GM21360 (cell line): ENCODE data around the gene HMGN1.
A peak's percentile ranks its signal among the peaks of the same experiment; 100 is the strongest.
"Not testable (repeated sequence)": the region's sequence is repeated elsewhere in the genome, so short reads cannot be mapped to it uniquely, and the experiment has no call there.

ENCODE experiments used
- ATAC-seq: cut with Tn5 transposase; IDR thresholded peaks from one replicate; pipeline ENCODE4 v1.9.1; 2021; ENCODE audit warnings: mild to moderate bottlenecking, moderate library complexity; ENCODE audit not compliant: unreplicated experiment

Gene HMGN1

GRCh38 chr21:39369896-39370288, 21.0 kb upstream of the HMGN1 start:
- not testable (repeated sequence) for ATAC-seq

DNA sequence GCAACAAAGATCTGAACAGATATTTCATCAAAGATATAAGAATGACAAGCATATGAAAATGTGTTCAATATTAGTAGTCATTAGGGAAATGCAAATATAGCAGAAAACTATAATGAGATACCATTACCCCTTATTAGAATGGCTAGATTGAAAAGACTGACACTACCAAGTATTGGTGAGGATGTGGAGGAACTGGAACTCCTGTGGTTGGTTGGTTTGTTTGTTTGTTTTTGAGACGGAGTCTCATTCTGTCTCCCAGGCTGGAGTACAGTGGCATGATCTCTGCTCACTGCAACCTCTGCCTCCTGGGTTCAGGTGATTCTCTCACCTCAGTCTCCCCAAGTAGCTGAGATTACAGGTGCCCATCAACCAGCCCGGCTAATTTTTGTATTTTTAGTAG, 18.9 kb upstream of the HMGN1 start:
- ATAC-seq: no peak

DNA sequence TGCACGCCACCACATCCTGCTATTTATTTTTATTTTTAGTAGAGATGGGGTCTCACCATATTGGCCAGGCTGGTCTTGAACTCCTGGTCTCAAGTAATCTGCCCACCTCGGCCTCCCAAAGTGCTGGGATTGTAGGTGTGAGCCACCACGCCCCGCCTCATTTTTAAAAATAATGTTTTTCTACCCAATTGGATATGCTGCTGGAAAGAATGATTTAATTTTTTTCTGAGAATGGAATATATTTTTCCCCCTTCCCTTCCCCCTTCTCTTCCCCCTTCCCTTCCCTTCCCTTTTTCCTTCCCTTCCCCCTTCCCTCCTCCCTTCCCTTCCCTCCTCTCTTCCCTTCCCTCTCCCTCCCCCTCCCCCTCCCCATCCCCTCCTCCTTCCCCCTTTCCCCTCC, 17.7 kb upstream of the HMGN1 start:
- ATAC-seq: no peak

GRCh38 chr21:39364949-39365348, 16.1 kb upstream of the HMGN1 start:
- no peak for ATAC-seq

DNA sequence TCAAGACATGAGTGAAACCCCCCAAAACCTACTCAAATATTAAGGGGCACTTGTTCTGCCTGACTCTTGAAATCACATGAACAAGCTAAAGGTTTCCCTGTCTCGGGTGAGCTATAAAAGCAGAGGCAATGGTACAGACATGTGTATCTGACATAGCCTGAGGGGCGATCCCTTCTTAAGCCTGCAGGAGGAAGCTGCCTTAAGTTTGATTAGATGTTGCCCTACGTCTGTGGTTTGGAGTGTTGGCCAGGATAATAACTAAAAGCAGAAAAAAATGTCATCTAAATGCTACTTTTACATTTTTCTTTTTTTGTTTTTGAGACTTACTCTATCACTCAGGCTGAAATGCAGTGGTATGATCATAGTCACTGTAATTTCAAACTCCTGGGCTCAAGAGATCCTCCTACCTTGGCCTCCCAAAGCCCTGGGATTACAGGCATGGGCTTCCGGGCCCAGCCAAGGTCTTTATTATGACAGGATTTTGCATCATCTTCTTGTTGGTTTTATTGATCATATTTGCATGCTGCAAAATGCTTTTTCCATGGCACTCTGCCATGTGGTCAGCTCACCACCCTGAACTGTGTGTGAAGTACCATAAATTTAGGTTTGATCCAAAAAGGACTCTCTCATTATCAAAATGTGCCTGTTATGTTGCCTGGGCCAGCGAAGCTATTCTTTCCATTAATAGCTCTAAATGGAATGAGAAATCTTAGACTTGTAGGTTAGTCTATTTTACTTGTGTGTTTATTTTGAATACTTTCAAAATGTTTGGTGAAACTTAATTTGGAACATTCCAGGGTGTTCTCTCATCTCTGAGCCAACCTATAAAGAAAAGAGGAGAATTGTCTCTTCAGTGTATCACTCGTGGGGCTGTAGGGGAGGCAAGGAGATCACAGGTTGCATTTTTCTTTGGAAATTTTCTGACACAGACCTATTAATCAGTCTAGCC, 15.0 kb upstream of the HMGN1 start:
- ATAC-seq: no peak

- ATAC-seq: no peak
Observed at GRCh38 chr21:39362733-39363132, 13.8 kb upstream of the HMGN1 start.

DNA sequence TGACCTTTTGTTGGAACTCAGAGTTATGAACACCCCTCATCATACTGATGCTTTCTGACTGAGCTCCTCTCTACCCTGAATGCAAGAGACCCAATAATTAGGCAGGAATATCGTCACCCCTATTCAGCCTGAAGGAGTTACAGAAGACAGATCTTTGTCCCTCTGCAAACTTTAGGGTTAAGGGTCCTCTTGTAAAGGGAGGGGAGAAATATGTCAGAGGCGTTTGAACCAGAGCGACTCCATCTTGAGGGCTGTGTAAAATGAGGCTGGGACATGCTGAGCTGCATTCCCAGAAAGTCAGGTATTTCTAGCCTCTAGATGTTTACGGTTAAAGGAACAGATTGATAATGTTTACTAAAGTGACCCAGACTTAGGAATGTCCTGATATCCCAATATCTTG, 10.5 kb upstream of the HMGN1 start:
- no peak for ATAC-seq

DNA sequence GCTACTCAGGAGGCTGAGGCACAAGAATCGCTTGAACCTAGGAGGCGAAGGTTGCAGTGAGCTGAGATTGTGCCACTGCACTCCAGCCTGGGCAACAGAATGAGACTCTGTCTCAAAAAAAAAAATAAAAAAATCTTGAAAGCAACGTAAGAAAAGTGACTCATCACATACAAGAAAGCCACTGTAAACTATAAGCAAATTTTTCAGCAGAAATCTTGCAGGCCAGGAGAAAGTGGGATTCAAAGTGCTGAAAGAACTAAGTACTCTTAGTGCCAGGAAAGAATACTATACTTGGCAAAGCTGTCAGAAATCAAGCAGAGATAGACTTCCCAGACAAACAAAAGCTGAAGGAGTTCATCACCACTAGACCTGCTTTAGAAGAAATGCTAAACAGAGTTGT, 4.4 kb upstream of the HMGN1 start:
- no peak for ATAC-seq

DNA sequence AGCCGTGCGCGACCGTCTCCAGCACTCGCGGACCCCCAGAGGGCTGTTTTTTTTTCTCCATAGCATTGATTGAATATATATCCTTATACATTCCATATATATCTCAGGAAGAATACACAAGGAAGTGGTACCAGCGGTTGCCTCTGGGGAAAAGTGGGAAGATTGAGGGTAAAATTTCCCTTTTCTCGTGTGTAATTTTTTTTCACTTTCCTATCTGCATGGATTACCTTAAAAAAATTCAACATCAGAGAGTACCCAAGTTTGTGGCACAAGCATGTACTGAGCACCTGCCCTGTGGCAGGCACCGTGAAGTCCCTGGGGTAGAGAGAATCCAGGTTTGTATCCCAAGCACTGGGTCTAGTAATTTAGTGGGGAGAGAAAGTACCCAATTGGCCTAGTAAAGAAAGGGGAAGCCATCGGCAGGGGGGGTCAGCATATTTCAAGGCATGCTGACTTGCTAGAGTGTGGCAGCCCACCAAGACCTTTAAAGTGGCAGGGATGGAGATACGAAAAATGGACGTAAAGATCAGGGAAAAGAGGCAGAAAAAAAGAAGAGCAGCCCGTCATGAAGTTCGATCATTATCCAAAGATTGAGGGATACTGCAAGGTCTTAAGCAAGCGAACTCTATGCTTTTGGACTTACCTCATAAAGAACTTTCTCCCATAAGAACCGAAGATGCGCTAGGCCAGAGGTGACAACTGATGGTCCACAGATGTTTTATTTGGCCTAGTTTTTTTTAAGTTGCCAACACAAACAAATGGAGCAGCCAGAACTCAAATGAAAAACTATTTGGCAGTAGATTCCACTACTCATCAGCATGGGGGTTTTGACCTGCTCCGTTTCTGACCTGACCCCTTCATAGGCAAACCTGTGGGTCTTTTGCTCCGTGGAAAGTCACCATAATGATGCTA, 1.5 kb upstream of the HMGN1 start:
- ATAC-seq: no peak

GRCh38 chr21:39349211-39350093, 564 bp upstream of the HMGN1 start:
- ATAC-seq: peak; percentile 86

DNA sequence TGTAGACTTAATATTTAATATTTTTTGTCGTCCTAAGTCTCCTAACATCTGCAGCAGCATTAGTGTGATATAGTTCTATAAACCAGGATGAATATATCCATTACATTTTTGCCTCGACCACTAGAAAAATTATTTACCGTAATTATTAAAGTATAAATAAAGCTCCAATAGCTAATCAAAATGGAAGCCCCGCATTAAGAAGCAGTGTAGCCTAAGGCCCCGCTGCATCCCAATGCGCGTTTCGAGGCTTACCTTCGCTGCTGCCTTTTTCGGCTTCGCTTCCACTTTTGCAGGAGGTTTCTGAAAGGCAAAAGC, 891 bp downstream of the HMGN1 start:
- ATAC-seq: no peak

- no peak for ATAC-seq
Observed at GRCh38 chr21:39347537-39347936, 1.4 kb downstream of the HMGN1 start.

DNA sequence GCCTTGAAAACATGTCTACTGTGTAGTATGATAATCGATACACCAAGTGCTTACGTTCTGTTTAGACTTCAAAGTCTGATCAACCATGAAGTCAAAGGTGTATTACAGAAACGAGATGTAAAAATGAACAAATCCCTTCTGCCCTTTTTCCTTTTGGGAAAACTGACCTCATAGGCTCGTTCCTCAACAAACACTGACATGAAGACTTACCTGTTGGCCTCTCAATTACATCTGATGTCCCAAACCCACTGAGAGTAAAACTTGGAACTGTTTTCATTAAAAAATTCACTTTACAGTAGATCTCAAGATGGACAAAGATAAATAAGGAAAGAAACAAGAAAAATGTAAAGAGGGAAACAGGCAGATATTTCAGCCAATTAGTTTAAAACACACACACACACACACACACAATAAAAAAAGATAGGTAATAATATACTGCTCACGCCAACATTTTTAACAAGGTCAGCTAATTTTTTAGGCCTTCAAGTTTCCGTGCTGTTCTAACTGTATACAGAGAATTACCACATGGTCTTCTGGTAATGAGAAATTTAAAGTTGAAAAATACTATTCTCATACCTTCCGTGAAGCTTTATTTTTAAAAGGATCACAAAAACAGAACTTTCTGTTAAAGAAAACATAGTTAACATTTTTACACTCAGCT, 2.1 kb downstream of the HMGN1 start:
- ATAC-seq: no peak

- no peak for ATAC-seq
Observed at GRCh38 chr21:39346206-39346605, 2.7 kb downstream of the HMGN1 start.

DNA sequence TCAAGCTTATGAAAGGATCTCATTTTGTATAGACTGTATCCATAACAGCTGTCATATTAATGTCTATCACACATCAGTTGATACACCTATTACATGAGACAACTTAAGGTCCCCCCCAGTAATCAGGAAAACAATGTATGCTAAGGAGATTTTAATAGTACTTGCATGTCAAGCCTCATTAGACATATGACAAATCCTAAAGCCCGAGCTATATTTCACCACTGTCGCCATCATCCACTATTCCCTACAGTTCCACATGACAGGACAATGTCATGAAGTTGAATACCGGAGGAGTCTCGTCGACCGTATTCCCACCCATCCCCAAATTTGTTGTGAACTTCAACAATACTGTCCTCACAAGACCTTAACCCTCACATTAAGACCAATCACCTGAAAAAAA, 3.4 kb downstream of the HMGN1 start:
- no peak for ATAC-seq

GRCh38 chr21:39344848-39345247, 4.0 kb downstream of the HMGN1 start:
- no peak for ATAC-seq

DNA sequence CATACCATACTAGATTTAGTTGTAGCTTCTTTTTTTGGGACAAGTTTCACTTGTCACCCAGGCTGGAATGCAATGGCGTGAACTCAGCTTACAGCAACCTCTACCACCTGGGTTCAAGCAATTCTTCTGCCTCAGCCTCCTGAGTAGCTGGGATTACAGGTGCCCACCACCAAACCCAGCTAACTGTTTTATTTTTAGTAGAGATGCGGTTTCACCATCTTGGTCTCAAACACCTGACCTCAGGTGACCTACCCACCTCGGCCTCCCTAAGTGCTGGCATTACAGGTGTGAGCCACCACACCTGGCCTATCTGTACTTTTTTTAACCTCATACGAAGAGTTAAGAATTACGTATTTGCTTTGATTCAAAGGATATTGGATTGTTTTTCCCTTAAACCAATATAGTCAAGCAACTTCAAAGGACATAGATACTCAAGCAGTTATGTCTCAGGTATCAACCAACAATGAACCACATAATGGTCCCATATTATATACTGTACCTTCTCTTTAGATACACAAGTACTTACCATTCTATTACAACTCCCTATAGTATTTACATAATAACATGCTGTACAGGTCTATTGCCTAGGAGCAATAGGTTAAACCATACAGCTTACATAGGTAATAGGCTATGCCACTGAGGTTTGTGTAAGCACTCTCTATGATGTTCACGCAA, 7.5 kb downstream of the HMGN1 start:
- ATAC-seq: no peak

DNA sequence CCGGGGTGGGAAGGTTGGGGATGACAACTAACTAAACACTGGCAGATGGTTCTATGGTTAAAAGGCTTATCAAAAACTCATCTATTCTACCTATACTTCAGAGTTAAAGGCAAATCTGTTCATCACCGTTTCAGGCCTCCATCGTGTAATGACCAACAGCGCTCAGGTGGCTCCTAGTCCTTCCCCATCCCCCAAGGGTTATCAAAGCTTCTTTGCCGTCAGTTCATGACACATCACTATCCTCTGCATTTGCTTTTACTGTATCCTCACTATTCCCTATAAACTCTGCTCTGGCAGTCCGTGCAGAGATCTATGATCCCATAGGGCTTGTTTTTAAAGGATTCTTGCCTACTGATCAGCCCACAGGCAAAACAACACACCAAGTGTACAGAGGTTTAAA, 8.2 kb downstream of the HMGN1 start:
- no peak for ATAC-seq

GRCh38 chr21:39339231-39339630, 9.7 kb downstream of the HMGN1 start:
- ATAC-seq: no peak

DNA sequence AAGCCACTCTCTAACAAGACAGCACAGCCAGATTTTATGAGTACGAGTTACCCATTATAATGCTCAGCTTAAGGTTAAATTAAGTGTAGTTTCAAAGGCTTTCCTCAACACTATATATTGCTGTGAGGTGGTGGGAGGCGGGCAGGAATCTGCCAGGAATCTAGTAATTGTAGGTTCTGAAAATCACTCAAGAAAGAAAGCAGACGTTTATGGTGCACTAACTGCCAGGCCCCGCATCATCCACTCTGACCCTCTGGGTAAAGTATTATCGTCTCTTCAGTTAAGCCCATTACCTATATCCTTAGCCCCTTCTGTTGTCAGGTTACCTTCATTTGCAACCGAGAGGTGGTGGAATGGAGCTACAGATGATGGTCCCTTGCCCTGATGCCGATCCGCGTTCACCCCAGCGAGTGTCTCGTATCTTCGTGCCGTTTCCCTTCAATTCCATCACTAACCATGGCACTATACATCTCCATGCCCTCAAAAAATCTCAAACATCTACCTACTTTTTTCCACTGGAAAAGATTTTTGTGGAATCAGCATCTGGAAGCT, 12.4 kb downstream of the HMGN1 start:
- no peak for ATAC-seq
